HG03521 (cell line): ENCODE measurements around the gene KCNJ3.

Source experiments
- ATAC-seq: cut with Tn5 transposase; IDR thresholded peaks from one replicate; pipeline ENCODE4 v1.9.1; 2021; ENCODE audit warnings: mild to moderate bottlenecking, moderate library complexity; ENCODE audit not compliant: unreplicated experiment

Gene KCNJ3

GRCh38 chr2:154698296-154698720 is at the start of gene KCNJ3:
TSS of gene KCNJ3 (plus strand) at chr2:154698695. CDS start at chr2:154698776, 81 bp downstream.
- ATAC-seq = no peak

GRCh38 chr2:154655499-154655898 is 43.0 kb upstream of the KCNJ3 start:
- no peak for ATAC-seq

- ATAC-seq = no peak
These were observed 39.6 kb upstream of the KCNJ3 start for GRCh38 chr2:154658854-154659253.

GRCh38 chr2:154664248-154664647 is 34.2 kb upstream of the KCNJ3 start:
- no peak for ATAC-seq

GRCh38 chr2:154670083-154670482 is 28.4 kb upstream of the KCNJ3 start:
- ATAC-seq = no peak

GRCh38 chr2:154673694-154674093 is 24.8 kb upstream of the KCNJ3 start:
- ATAC-seq = no peak

GRCh38 chr2:154677401-154677800 is 21.1 kb upstream of the KCNJ3 start:
- ATAC-seq = no peak

- ATAC-seq = no peak
These were observed 16.8 kb upstream of the KCNJ3 start for GRCh38 chr2:154681741-154682140.

GRCh38 chr2:154686162-154686561 is 12.3 kb upstream of the KCNJ3 start:
- ATAC-seq = no peak

GRCh38 chr2:154688373-154688772 is 10.1 kb upstream of the KCNJ3 start:
- no peak for ATAC-seq

- ATAC-seq = no peak
These were observed 9.3 kb upstream of the KCNJ3 start for GRCh38 chr2:154689158-154689557.

GRCh38 chr2:154692927-154693326 is 5.6 kb upstream of the KCNJ3 start:
- ATAC-seq = no peak

GRCh38 chr2:154693741-154694340 is 4.7 kb upstream of the KCNJ3 start:
- ATAC-seq = no peak

GRCh38 chr2:154694881-154695280 is 3.6 kb upstream of the KCNJ3 start:
- no peak for ATAC-seq

GRCh38 chr2:154696369-154696768 is 2.1 kb upstream of the KCNJ3 start:
- no peak for ATAC-seq

- ATAC-seq = no peak
These were observed 1.6 kb upstream of the KCNJ3 start for GRCh38 chr2:154696810-154697417.

GRCh38 chr2:154697418-154698252 is 860 bp upstream of the KCNJ3 start:
- ATAC-seq = no peak

GRCh38 chr2:154698721-154699574 is 453 bp downstream of the KCNJ3 start:
- ATAC-seq = no peak

GRCh38 chr2:154699575-154699930 is 1.1 kb downstream of the KCNJ3 start:
- ATAC-seq = no peak

GRCh38 chr2:154700136-154700535 is 1.6 kb downstream of the KCNJ3 start:
- no peak for ATAC-seq

GRCh38 chr2:154704991-154705390 is 6.5 kb downstream of the KCNJ3 start:
- no peak for ATAC-seq
